ENCODE data around the gene ENTREP3.
A peak's percentile ranks its signal among the peaks of the same experiment; 100 is the strongest.
"Not testable (repeated sequence)": the region's sequence is repeated elsewhere in the genome, so short reads cannot be mapped to it uniquely, and the experiment has no call there.

The ENTREP3 gene

DNA sequence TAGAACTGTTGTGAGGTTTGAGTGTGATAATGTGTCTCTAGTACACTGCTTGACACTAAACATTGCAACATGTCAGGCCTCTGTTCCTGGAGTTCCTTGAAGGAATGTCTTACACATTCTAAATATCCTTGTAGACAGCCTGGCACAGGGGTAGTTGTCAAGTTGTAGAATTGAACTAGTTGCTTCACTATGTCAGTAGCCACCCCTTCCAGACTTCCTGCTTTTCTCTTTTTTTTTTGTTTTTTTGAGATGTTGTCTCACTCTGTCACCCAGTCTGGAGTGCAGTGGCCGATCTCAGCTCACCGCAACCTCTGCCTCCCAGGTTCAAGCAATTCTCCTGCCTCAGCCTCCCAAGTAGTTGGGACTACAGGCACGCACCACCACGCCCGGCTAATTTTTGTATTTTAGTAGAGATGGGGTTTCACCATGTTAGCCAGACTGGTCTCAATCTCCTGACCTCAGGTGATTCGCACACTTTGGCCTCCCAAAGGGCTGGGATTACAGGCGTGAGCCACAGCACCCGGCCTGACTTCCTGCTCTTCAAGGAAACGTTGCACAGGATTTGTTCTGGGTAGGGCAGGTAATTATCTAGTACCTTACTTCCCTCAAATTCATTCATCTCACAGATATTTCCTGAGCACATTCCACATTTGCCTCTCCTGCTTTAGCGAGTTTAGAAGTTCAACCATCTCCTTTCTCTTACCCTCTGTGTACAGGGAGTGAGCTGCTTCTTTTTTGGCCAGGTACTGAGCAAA, 34.9 kb downstream of the ENTREP3 start:
- not testable (repeated sequence) for DNase-seq

DNA sequence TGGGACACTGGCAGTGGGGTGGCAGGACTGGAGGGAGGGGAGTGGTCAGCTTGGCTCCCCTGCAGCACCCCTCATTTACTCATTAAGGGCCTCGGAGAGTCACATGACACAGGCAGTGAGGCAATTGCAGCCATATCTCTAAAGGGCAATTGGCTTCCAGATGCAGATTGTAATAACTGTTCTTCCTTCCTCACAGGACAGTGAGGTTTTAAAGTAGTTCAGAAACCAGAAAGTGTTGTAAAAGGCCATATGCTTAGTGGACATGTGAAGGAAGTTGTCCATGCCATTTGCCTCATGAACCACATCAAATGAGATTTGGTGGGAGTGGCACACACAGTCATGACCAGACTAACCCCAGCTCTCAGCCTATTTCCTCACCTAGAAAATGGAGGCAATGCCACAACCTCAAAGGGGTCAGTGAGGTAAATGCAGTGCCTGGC, 35.7 kb downstream of the ENTREP3 start:
- DNase-seq, result peak; percentile 59

DNA sequence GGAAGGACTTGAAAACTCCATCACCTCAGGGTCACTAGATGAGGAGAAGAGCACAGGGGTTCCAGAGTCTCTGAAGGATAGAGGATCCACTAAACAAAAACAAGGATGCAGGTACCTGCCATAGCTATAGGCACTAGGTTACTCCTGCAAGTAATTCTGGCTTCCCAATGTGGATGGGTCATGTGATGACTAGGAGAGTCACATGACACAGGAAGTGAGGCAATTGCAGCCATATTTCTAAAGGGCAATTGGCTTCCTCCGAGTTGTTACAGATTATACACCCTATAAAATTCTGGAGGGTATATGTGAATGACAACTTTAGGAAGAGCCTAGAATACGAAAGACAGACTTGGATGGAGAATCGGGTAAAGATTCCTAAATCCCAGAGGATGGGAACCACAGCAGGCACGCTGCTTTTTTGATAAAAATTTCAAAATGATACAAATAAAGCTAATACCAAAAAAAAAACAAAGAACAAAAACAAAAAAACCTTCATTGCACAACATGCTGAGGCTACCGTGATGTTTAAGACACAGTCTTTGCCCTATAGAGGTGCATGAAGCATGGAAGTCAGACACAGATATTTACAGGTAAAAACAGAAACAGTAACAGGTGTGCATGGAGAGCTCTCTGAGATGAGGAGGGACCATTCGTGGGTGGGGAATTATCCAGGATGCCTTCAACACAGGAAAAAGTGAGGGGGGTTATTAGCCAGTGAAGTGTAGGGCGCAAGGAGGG, 36.3 kb downstream of the ENTREP3 start:
- peak; percentile 89 for DNase-seq

DNA sequence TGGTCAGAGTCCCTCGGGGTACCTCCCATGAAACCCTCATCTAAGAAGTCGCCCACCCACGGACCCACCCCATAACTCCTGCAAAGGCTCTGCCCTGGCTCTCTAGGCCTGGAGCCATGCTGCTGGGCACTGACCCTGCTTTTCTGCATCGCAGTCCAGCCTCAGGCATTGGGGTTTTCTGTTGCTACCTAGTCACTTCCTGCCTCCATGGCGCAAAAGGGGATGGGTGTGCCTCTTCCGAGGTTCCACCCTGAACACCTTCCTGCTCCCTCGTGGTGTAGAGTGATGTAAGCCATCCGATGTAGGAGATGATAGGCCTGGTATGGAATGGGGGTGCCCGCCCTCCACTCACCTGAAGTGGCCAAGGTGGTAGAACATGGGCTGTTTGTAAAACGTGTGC, 40.6 kb downstream of the ENTREP3 start:
- DNase-seq, result not testable (repeated sequence)

DNA sequence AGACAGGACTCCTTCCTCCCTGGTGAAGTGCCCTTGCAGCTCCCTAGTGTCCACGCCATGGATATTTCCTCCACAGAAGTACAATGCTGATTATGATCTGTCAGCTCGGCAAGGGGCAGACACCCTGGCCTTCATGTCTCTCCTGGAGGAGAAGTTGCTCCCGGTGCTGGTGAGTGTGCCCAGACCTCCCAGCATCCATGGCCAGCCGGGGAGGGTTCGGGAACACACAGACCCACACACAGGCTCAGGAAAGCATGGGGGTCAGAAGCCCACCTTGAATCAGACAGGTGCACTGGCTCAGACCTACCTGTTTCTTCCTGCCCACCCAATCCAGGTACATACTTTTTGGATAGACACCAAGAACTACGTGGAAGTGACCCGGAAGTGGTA, 43.2 kb downstream of the ENTREP3 start:
- DNase-seq, result not testable (repeated sequence)

DNA sequence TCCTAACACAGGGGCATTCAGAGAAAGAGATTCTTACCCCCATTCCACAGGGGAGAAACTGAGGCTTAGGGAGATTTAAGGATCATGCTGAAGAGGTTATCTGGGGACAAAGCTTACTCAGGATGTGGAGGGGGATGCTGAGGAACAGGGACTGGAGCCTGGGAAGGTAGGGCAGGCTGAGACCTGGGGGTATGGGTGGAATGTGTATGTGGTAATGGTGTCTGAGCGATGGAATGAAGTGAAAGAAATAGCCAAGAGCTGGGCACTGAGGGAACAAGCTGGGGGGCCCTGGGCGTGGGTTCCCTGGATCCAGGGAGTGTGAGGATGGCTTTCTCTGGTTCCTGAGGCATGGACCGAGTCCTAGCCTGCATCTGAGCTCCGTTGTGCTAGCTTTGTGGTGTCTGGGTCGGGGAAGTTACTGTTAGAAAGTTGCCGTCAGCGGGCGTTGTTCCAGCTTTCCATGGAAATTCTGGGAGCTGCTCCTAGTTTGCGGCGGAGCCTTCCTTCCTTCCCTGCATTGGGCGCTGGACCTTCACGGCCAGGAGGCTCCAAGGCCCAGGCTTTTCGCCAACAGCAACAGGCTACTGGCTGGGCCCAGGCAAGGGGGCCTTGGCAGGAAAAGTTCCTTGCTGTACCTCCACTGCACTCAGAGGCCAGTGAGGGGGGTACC, 43.8 kb downstream of the ENTREP3 start:
- not testable (repeated sequence) for DNase-seq

DNA sequence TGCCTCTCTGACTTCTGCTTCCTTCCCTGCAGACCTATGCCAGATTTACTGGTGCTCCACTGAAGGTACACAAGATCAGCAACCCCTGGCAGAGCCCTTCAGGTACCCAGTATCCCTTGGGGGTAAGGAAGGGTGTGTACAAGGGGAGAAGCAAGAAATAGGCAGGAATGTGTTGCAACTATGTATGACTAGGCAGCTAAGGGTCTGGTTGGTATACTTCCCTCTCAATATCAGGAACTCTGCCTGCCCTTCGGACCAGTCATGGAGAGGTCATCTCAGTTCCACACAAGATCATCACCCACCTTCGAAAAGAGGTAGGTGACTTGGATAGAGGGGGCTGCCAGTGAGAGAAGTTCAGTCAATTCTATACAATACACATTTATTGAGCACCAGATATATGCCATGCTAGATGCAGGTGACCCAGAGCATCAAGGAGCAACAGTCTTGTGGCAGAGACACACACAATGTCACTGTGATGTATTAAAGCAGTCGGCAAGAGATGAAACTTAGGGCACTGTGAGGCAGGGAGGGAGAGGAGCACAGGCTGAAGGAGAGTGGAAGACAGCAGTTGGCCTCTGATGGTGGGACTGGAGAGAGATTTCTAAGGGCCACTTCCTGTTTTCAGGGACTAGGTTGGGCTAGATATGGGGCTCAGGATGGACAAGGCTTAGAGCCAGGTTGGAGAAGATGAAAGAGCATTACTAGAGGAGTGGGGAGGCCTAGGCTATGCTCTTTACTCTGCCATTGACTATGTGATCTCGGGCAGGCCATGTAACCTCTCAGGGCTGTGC, 44.8 kb downstream of the ENTREP3 start:
- no peak for DNase-seq

DNA sequence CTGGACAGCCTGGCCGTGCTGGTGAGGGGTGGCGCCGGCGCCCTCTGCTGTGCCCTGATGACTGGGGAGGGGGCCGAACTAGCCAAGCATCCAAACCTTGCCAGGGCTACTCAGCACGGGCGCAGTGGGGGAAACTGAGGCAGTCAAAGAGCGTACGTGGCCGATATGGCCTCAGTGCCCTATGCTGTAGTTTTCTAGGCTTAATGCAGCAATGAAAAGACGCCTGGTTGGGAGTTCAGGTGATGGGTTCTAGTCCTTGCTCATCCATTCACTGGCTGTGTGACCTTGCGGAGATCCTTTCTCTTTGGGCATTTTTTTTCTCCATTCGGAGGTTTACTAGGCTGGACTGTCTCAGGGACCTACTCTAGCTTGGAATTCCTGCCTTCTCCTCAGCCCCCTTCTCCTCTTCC, 46.0 kb downstream of the ENTREP3 start:
- DNase-seq, result no peak

DNA sequence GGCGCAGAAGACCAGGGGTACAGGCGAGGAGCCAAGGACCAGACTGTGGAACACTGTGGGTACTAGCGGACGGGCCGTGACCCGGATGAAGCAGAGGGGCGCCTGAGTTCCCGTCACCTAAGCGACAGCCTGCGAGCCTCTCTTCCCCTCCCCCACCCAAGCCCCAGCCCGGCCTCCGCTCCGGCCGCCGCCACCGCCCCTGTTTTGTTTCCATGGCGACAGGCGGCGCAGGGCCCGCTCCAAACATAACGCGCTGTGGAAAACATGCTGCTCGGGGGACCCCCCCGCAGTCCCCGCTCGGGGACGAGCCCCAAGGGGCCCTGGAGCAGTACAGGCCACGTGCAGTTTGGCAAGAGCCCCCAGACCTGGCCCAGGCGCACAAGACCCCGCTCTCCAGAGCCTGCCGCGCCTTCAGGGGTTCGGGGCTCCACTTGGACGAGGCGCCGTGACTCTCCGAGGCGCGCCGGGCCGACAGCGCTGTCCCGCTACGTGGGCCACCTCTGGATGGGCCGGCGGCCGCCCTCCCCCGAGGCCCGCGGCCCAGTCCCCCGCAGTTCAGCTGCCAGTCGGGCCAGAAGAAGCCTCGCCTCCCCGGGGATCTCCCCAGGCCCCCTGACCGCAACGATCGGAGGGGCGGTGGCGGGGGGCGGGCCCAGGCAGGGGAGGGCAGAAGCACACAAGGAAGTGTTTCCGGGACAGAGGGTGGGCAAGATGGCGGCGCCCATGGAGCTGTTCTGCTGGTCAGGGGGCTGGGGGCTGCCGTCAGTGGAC, 46.6 kb downstream of the ENTREP3 start, which contains the start of gene MTX1:
MTX1 (plus strand) TSS at position 155 of the 771 bp plus-strand sequence; CDS start at position 265, 110 bp downstream.
- DNase-seq, result peak; percentile 94

DNA sequence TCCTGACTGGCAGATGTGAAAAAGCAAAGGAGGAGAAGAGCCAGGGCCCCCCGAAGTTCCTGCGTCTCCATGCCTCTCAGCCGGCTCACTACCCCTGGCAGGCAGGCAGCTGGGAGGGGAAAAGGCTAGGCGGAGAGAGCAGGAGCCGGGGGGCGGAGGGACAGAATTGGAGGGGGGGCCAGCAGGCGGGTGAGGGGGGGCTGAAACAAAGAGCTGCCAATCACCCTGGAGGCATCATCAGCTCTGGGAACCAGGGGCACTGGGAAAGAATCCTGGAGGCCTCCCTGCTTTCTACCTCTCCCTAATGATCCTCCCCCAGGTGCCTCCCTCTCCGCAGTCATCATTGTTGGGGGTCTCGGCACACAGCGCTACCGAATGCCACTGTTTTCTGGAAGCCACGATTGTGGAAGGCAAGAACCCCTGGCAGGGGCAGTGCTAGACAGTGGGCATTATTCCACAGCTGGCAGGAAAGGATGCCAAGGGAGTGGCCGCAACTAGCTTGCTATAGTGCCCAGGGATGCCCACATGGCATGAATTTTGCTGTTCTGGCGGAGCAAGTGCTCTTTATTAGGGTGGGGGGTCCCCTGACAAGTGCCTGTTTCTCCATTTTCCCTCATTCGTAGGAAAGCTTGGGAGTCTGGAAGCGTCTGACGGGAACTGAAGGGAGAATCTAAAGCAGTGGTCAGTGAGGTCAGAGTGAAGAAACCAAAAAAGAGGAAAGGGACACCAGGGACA, 47.3 kb downstream of the ENTREP3 start, which contains the start of gene THBS3:
THBS3 (minus strand) TSS at position 92 of the 735 bp plus-strand sequence; CDS start at position 71, 21 bp downstream.
- peak; percentile 92 for DNase-seq

DNA sequence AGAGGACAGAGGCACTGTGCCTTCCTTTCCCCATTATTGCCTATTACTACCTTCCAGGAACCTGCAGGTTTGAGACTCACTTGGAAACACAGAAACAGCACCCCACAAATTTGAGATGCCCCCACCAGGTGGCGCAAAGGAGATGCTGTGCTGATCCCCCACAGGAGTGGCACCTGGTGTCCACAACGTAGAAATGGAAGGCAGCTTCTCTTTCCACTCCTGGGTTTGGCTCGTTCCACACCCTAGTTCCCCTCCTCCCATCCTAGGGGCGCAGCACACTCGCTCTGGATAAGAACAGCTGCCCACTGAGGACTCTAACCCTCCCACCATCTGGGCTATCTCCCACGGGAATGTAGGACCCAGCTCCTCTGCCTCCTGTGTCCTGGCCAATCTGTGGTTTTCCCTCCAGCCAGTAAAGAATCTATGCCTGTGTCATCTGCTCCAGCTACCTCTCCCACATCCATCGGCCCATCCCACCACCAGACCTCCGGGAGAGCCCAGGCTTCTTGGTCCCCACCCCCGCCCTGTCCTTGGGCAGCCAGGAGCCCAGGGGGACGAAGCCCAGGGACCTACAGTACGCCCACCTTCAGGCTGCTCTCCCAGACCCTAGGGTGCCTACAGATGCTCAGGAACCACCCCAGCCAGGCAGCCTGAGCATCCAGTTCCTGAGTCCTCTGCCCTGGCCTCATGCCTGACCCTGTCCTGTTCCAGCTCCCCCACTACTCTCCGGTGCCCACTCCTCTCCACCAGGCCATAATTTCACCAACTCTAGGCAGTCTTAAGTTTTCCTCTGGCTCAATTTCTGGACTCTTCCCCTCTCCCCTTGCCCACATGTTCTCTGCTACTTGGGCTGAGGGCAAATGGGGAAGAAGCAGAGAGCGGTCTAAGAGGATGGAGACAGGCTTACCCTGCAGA, 48.1 kb downstream of the ENTREP3 start:
- DNase-seq, result peak; percentile 97

DNA sequence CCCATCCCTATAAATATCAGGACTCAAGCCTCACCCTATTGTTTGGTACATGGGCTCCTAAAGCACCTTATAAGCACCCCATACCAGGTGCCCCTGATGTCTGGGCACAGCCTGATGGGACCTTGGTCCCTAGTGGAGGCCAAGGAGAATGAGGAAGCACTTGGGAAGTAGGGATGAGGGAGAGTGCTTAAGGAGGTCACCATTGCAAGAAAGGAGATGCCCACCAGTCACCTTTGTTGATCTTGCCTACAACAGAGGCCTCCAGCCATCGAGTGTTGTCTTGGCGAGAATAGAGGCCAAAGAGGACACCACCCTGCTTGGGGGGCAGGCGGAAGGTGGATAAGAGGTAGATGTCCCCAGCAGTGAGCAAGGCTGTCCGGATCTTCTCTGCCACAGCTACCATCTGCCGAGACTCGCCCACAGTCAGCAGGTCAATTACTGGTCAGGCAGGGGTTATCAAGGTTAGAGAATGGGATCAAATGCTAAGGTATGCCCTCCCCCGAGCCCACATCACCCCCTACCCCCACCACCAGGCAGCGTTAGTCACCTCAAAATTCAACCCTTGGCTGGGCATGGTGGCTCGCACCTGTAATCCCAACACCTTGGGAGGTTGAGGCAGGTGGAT, 49.2 kb downstream of the ENTREP3 start:
- no peak for DNase-seq

DNA sequence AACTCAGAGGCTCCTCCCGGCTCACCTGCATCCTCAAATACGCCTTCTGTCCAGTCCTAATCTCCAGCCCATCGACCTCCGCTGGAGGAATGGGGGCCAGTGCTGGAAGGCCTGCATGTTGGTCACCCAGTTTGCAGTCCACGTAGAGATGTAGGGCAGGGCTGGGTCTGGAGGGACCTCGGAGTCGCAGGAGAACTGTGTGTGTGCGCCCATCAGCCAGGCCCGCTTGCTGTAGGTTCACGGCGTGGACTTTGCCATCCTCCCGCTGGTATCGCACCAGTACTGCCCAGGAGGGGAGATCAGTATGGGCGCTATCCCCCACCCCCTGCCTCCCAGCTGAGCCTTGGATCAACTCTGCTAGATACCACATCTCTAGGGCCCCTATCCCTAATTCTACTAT, 50.2 kb downstream of the ENTREP3 start:
- no peak for DNase-seq

DNA sequence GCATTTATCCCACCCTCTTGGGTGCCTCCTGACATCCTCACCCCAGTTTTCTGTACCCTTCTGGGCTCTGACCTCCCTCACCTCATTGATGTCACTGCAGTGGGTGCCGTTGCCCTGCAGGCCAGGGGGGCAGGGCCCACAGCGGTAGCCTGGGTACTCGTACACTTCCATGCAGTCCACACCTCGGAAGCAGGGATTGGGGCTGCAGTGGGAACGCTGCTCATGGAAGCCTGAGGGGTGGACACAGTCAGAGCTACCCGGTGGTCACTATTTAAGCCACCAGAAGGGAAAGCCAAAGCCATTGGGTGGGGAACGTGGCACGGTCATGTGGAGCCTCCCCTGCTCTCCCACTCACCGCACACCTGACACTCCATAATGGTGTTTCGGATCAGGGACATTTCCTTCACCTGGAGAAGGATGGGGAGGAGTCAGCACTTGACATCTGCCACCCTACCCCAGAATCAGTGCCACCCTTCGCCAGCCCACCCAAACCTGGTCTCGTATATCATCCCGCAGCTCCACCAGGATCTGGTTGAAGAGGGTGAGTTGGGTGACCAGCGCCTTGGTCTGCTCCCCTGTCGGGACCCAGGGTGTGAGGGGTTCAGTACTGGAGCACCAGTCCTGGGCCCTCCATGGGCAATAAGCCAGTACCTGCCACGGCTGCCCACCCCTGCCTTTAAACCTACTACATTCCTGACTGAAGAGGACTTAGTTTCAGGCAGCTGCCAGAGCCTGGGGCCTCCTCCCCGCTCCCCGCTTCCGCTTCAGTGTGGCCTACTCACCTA, 52.4 kb downstream of the ENTREP3 start:
- DNase-seq, result no peak

DNA sequence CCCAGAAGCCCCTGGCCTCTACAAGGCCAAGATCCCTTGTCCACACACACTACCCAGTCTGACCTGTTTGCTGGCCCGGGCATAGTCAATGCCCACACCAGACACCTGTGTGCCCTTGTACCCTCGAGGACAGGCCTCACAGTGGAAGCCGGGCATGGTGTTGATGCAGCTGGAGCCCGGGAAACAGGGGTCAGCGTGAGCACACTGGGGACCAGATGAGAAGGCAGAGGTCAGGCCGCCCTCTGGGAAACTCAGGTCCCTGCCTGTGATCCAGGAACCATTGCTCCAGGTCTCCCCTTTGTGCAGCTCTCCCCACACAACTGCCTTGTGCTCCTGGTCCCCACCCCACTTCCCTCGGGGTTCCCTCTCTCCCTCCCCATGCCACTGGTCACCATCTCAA, 53.1 kb downstream of the ENTREP3 start:
- DNase-seq, result no peak

DNA sequence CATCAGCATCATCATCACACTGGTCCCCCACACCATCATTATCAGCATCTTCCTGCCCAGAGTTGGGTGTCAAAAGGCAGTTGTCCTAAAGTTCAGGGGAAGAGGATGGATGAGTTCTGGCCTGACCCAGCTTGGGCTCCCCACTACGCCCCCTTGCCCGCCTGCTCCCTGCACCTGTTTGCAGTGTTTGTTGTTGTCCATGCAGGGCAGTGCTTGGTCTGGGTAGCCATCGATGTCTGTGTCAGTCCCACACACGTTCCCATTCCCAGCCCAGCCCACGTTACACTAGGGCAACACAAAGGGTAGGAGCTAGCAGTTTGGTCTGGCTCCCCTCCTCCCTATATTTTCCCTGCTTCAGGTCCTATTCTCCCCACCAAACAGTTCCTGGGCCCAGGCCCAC, 54.4 kb downstream of the ENTREP3 start:
- no peak for DNase-seq

DNA sequence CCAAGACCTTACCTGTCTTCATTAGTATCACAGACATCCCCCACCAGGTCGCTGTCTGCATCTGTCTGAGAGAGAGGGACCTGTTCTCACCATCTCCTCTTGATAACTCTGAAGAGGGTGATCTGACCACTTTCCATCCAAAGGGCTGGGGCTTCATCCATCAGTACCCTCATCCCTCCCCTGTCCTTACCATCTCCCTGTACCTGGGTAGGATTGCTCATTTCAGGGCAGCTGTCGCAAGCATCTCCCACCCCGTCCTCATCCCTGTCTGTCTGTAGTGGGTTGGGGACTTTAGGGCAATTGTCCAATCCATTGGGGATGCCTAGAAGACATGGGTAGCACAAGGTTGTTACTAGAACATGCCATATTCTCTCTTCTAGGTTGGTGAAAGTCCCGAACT, 55.5 kb downstream of the ENTREP3 start:
- no peak for DNase-seq

DNA sequence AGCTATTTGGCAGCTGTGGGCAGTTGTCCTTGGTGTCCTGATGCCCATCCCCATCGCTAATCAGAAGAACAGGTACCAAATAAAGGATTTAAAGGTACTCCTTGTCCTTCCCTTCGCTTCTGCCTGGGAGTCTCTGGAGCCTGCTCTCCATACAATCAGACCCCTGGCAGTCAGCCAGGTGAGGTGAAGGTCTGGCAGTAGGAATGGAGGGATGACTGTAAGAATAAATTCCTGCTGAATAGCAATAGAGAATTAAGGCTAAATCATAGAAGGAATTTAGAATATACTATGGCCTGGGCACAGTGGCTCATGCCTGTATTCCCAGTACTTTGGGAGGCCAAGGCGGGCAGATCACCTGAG, 56.8 kb downstream of the ENTREP3 start:
- DNase-seq, result no peak

All from NCI-H82 (cell line).